ENCODE measurements around the gene TASP1. TPM values are rescaled to one million over a fixed set of nuclear protein-coding genes. Genes with fewer than 3 reads are reported as not detected.

Gene TASP1
- polyA plus RNA-seq, 1 donor from 2014 or later, result 20.2 TPM

DNA sequence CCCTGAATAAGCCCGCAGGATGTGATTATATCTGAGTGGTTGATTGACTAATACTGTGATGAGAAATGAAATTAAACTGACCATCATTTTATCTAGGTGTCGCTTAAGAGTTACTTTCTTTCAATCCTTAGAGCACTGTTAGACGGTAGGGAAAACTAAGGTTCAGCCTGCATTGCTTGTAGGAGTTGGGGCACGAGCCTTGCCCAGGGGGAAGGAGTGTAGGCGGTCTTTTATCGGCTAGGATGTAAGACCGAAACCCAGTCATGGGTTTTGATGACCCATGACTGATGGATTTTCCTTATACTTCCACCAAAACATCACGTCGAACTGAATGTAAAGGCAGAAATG lies 392 bp upstream of the TASP1 start:
- peaks cover 21% of the 10 kb centered on the region for H3K79me2 ChIP-seq (replicated peaks; ENCODE audit: insufficient read depth, low read length)
- H2AFZ ChIP-seq (ENCODE audit: low read depth, low read length), result peak overlapping the region; percentile 94
- H3K36me3 ChIP-seq (ENCODE audit: insufficient read depth, low read length), result no peaks in the 10 kb centered on the region
- H3K9me2 ChIP-seq (ENCODE audit: insufficient read depth, low read length), result no peaks in the 10 kb centered on the region
- H3F3A ChIP-seq (ENCODE audit: insufficient read depth, low read length, poor library complexity, severe bottlenecking), result peaks cover 3% of the 10 kb centered on the region
- H4K20me1 ChIP-seq (ENCODE audit: insufficient read depth), result no peaks in the 10 kb centered on the region
- no peak for TF ChIP-seq RAD21 (conservative IDR thresholded peaks at IDR 0.05)
- TF ChIP-seq EZH2 (IDR thresholded peaks at IDR 0.05; ENCODE audit: borderline replicate concordance, insufficient read depth, low read length, poor library complexity, severe bottlenecking), result no peak
- no peak for TF ChIP-seq MXI1 (conservative IDR thresholded peaks at IDR 0.05; ENCODE audit: poor library complexity, severe bottlenecking)
- TF ChIP-seq EP300 (conservative IDR thresholded peaks at IDR 0.05; ENCODE audit: poor library complexity, severe bottlenecking), result no peak
- TF ChIP-seq SMC3 (conservative IDR thresholded peaks at IDR 0.05; ENCODE audit: poor library complexity), result no peak
- TF ChIP-seq, protein P1, sequence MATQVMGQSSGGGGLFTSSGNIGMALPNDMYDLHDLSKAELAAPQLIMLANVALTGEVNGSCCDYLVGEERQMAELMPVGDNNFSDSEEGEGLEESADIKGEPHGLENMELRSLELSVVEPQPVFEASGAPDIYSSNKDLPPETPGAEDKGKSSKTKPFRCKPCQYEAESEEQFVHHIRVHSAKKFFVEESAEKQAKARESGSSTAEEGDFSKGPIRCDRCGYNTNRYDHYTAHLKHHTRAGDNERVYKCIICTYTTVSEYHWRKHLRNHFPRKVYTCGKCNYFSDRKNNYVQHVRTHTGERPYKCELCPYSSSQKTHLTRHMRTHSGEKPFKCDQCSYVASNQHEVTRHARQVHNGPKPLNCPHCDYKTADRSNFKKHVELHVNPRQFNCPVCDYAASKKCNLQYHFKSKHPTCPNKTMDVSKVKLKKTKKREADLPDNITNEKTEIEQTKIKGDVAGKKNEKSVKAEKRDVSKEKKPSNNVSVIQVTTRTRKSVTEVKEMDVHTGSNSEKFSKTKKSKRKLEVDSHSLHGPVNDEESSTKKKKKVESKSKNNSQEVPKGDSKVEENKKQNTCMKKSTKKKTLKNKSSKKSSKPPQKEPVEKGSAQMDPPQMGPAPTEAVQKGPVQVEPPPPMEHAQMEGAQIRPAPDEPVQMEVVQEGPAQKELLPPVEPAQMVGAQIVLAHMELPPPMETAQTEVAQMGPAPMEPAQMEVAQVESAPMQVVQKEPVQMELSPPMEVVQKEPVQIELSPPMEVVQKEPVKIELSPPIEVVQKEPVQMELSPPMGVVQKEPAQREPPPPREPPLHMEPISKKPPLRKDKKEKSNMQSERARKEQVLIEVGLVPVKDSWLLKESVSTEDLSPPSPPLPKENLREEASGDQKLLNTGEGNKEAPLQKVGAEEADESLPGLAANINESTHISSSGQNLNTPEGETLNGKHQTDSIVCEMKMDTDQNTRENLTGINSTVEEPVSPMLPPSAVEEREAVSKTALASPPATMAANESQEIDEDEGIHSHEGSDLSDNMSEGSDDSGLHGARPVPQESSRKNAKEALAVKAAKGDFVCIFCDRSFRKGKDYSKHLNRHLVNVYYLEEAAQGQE (IDR thresholded peaks at IDR 0.05; ENCODE audit: borderline replicate concordance), result no peak
- no peak for TF ChIP-seq POLR2AphosphoS5 (IDR thresholded peaks at IDR 0.05)
- TF ChIP-seq, protein P2, sequence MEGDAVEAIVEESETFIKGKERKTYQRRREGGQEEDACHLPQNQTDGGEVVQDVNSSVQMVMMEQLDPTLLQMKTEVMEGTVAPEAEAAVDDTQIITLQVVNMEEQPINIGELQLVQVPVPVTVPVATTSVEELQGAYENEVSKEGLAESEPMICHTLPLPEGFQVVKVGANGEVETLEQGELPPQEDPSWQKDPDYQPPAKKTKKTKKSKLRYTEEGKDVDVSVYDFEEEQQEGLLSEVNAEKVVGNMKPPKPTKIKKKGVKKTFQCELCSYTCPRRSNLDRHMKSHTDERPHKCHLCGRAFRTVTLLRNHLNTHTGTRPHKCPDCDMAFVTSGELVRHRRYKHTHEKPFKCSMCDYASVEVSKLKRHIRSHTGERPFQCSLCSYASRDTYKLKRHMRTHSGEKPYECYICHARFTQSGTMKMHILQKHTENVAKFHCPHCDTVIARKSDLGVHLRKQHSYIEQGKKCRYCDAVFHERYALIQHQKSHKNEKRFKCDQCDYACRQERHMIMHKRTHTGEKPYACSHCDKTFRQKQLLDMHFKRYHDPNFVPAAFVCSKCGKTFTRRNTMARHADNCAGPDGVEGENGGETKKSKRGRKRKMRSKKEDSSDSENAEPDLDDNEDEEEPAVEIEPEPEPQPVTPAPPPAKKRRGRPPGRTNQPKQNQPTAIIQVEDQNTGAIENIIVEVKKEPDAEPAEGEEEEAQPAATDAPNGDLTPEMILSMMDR (IDR thresholded peaks at IDR 0.05; ENCODE audit: poor library complexity, severe bottlenecking), result no peak
- TF ChIP-seq TAF1 (IDR thresholded peaks at IDR 0.05; ENCODE audit: low read depth), result no peak
- peak overlapping the region; percentile 34 for H3K9ac ChIP-seq (ENCODE audit: low read length)
- peak overlapping the region; percentile 96 for H3K4me3 ChIP-seq (ENCODE audit: low read length)
- H3K27ac ChIP-seq (ENCODE audit: low read length), result no peak overlapping the region
- H3K9me3 ChIP-seq (ENCODE audit: low read length), result no peaks in the 10 kb centered on the region
- H3K4me2 ChIP-seq (ENCODE audit: low read length), result peak overlapping the region; percentile 93
- peaks cover 11% of the 10 kb centered on the region for H3K27me3 ChIP-seq (ENCODE audit: insufficient read depth, low read depth, low read length)

DNA sequence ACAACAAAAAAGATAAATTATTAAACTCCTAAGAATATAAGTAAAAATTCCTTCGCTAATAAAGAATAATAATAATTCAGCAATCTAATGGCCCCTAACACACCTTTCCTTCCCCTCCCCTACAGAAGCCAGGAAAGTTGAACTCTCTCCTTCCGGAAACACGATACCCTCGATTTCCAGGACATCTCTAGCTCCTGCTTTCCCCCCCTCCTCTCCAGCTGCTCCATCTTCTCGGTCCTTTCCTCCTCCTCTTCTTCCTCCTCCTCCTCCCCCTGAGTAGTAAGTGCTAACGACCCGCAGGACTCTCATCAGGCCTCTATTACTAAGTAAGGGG lies 603 bp downstream of the TASP1 start:
- peaks cover 3% of the 10 kb centered on the region for H3F3A ChIP-seq (ENCODE audit: insufficient read depth, low read length, poor library complexity, severe bottlenecking)
- TF ChIP-seq SMC3 (conservative IDR thresholded peaks at IDR 0.05; ENCODE audit: poor library complexity) (no peak), EZH2 (IDR thresholded peaks at IDR 0.05; ENCODE audit: borderline replicate concordance, insufficient read depth, low read length, poor library complexity, severe bottlenecking) (no peak), MXI1 (conservative IDR thresholded peaks at IDR 0.05; ENCODE audit: poor library complexity, severe bottlenecking) (no peak), POLR2AphosphoS5 (IDR thresholded peaks at IDR 0.05) (no peak), TAF1 (IDR thresholded peaks at IDR 0.05; ENCODE audit: low read depth) (no peak), RAD21 (conservative IDR thresholded peaks at IDR 0.05) (no peak), EP300 (conservative IDR thresholded peaks at IDR 0.05; ENCODE audit: poor library complexity, severe bottlenecking) (no peak)
- TF ChIP-seq, protein P2 (IDR thresholded peaks at IDR 0.05; ENCODE audit: poor library complexity, severe bottlenecking), result no peak
- TF ChIP-seq, protein P1 (IDR thresholded peaks at IDR 0.05; ENCODE audit: borderline replicate concordance), result no peak
- H3K79me2 ChIP-seq (replicated peaks; ENCODE audit: insufficient read depth, low read length), result peaks cover 23% of the 10 kb centered on the region
- no peaks in the 10 kb centered on the region for H3K9me3 ChIP-seq (ENCODE audit: low read length)
- H3K9ac ChIP-seq (ENCODE audit: low read length), result peak overlapping the region; percentile 78
- peak overlapping the region; percentile 96 for H3K4me3 ChIP-seq (ENCODE audit: low read length)
- peak overlapping the region; percentile 94 for H2AFZ ChIP-seq (ENCODE audit: low read depth, low read length)
- H3K36me3 ChIP-seq (ENCODE audit: insufficient read depth, low read length), result no peaks in the 10 kb centered on the region
- H3K27me3 ChIP-seq (ENCODE audit: insufficient read depth, low read depth, low read length), result peaks cover 11% of the 10 kb centered on the region
- H3K4me2 ChIP-seq (ENCODE audit: low read length), result peak overlapping the region; percentile 32
- no peaks in the 10 kb centered on the region for H4K20me1 ChIP-seq (ENCODE audit: insufficient read depth)
- H3K9me2 ChIP-seq (ENCODE audit: insufficient read depth, low read length), result no peaks in the 10 kb centered on the region
- peak overlapping the region; percentile 67 for H3K27ac ChIP-seq (ENCODE audit: low read length)

Measured in neural cell (in vitro differentiated cells).